HepG2 (cell line): ENCODE data around the gene SULT1B1. TPM values are rescaled to one million over a fixed set of nuclear protein-coding genes. Genes with fewer than 3 reads are reported as not detected.

Source experiments
- CREB3 ChIP-seq: sonication (generic); formaldehyde crosslinking; IDR thresholded peaks from 2 replicates; pipeline ENCODE4 v1.5.0; 2020; ENCODE audit warnings: missing genetic modification reagents
- DNMT3B ChIP-seq: conservative IDR thresholded peaks from 2 replicates; pipeline ENCODE4 v1.6.1; 2016; ENCODE audit warnings: missing biosample characterization, control low read depth
- GATAD1 ChIP-seq: IDR thresholded peaks from 2 replicates; pipeline ENCODE4 v1.6.1; 2016; ENCODE audit warnings: missing genetic modification reagents, missing compliant biosample characterization
- HHEX ChIP-seq: IDR thresholded peaks from 2 replicates; pipeline ENCODE4 v1.6.1; 2016; ENCODE audit warnings: control low read depth
- HNF4G ChIP-seq, 2 experiments: sonication (generic) in 1 of 2; formaldehyde crosslinking in 1 of 2; IDR thresholded peaks; 2 replicates each; pipeline versions ENCODE4 v1.4.0 to v1.6.1; 2011 to 2020; ENCODE audit warnings: borderline replicate concordance in 2 of 2, low read depth in 2 of 2, mild to moderate bottlenecking in 2 of 2, low read length in 1 of 2, missing genetic modification reagents in 1 of 2, moderate library complexity in 1 of 2
- NFIC ChIP-seq: IDR thresholded peaks from 2 replicates; pipeline ENCODE4 v1.6.1; 2012; ENCODE audit warnings: mild to moderate bottlenecking, low read length, inconsistent platforms
- PRDM10 ChIP-seq: sonication (generic); formaldehyde crosslinking; IDR thresholded peaks from 2 replicates; pipeline ENCODE4 v1.4.0; 2020; ENCODE audit warnings: low read depth, missing genetic modification reagents
- TFAP4 ChIP-seq: sonication (generic); IDR thresholded peaks from 2 replicates; pipeline ENCODE4 v1.6.1; 2016; ENCODE audit warnings: low read depth, borderline replicate concordance
- TFDP1 ChIP-seq: IDR thresholded peaks from 2 replicates; pipeline ENCODE4 v1.6.1; 2016; ENCODE audit warnings: missing compliant biosample characterization, missing genetic modification reagents, borderline replicate concordance
- ZBTB2 ChIP-seq: sonication (generic); formaldehyde crosslinking; IDR thresholded peaks from 2 replicates; pipeline ENCODE4 v1.8.0; 2022; ENCODE audit warnings: low read depth, missing genetic modification reagents
- ZNF136 ChIP-seq: sonication (generic); formaldehyde crosslinking; IDR thresholded peaks from 2 replicates; pipeline ENCODE4 v1.8.1; 2022; ENCODE audit warnings: low read depth, mild to moderate bottlenecking, moderate library complexity, missing genetic modification reagents
- ZNF24 ChIP-seq: fragments of 450-650 bp; IDR thresholded peaks from 2 replicates; pipeline ENCODE4 v1.6.1; 2017; ENCODE audit warnings: antibody characterized with exemption, mild to moderate bottlenecking
- ZNF282 ChIP-seq: fragments of 450-650 bp; IDR thresholded peaks from 2 replicates; pipeline ENCODE4 v1.6.1; 2018; ENCODE audit not compliant: partially characterized antibody
- ZNF350 ChIP-seq: sonication (generic); formaldehyde crosslinking; IDR thresholded peaks from 2 replicates; pipeline ENCODE4 v1.4.0; 2020; ENCODE audit warnings: mild to moderate bottlenecking, low read depth, missing genetic modification reagents, borderline replicate concordance
- ZNF564 ChIP-seq: sonication (generic); formaldehyde crosslinking; IDR thresholded peaks from 2 replicates; pipeline ENCODE4 v1.8.1; 2023; ENCODE audit warnings: mild to moderate bottlenecking, missing genetic modification reagents
- ZNF770 ChIP-seq: sonication (generic); formaldehyde crosslinking; IDR thresholded peaks from 2 replicates; pipeline ENCODE4 v1.5.0; 2020; ENCODE audit warnings: mild to moderate bottlenecking, missing genetic modification reagents
- polyA plus RNA-seq, 8 experiments: library from polyadenylated mRNA; depleted of rRNA in 3 of 8; stranded (reverse) in 7 of 8; unstranded in 1 of 8; fragments of >200 nt; fragmentation: Illumina TruSeq in 4 of 8; extraction: Trizol in 4 of 8; gene quantifications; 2 replicates each; pipeline versions ENCODE4 v1.2.1 to v1.2.3, GENCODE V29; 2011 to 2016; ENCODE audit warnings: low read depth in 4 of 8, missing spikeins in 1 of 8, mixed read lengths in 1 of 8; ENCODE audit not compliant: insufficient read depth in 1 of 8
- total RNA-seq, 5 experiments: library from RNA; depleted of rRNA; stranded (reverse); fragments of >200 nt; fragmentation: Illumina TruSeq; extraction: Trizol; gene quantifications; 2 replicates each; pipeline ENCODE4 v1.2.3, GENCODE V29; 2016; ENCODE audit warnings: low read depth in 1 of 5

The SULT1B1 gene
- total and polyA plus RNA-seq, 2 of the 13 experiments (the other 11 are each of a cell fraction or from before 2014, with no cell fraction given) = 0.20 to 0.25 TPM

GRCh38 chr4:69713593-69713992 is 46.8 kb downstream of the SULT1B1 start (continued):
- TF ChIP-seq TFDP1 (CRISPR knock-in tag) (no peak), ZNF350 (no peak), TFAP4 (peak; percentile 99), GATAD1 (no peak), PRDM10 (no peak), NFIC (no peak), ZNF770 (CRISPR knock-in tag) (no peak), ZNF564 (CRISPR knock-in tag) (no peak), HNF4G (IDR thresholded peaks at IDR 0.05; ENCODE audit: borderline replicate concordance, low read depth, low read length) (no peak), HNF4G (CRISPR knock-in tag; IDR thresholded peaks at IDR 0.05; ENCODE audit: borderline replicate concordance, low read depth) (no peak), ZBTB2 (CRISPR knock-in tag) (no peak), DNMT3B (CRISPR knock-in tag) (no peak), ZNF24 (no peak), ZNF136 (CRISPR knock-in tag) (no peak), HHEX (peak; percentile 55), CREB3 (CRISPR knock-in tag) (no peak), ZNF282 (no peak)
